Subcutaneous adipose tissue (tissue), 4 donors: ENCODE data around the gene MUC5AC. TPM values are rescaled to one million over a fixed set of nuclear protein-coding genes. Genes with fewer than 3 reads are reported as not detected.

Experiments
- CTCF ChIP-seq: fragments of 450-650 bp; IDR thresholded peaks from one replicate; pipeline ENCODE4 v1.5.1; 2016; ENCODE audit warnings: low read depth, mild to moderate bottlenecking, control low read depth, antibody characterized with exemption, moderate library complexity
- total RNA-seq, 4 donors: library from RNA; depleted of rRNA; stranded (reverse); fragments of >200 nt; gene quantifications; one replicate each; pipeline ENCODE4 v1.1.0, GENCODE V29; 2016

Gene MUC5AC
- total RNA-seq, 4 donors from 2014 or later: not detected

GRCh38 chr11:1119604-1120146 is 38.1 kb upstream of the MUC5AC start:
- TF ChIP-seq CTCF: no peak

- TF ChIP-seq CTCF: no peak
Measured at GRCh38 chr11:1120532-1121330, 37.0 kb upstream of the MUC5AC start.

GRCh38 chr11:1121331-1121812 is 36.4 kb upstream of the MUC5AC start:
- no peak for TF ChIP-seq CTCF

GRCh38 chr11:1121813-1122663 is 35.7 kb upstream of the MUC5AC start:
- TF ChIP-seq CTCF: no peak

GRCh38 chr11:1122664-1123002 is 35.1 kb upstream of the MUC5AC start:
- TF ChIP-seq CTCF: no peak

- no peak for TF ChIP-seq CTCF
Measured at GRCh38 chr11:1123970-1124369, 33.8 kb upstream of the MUC5AC start.

GRCh38 chr11:1125803-1126202 is 31.9 kb upstream of the MUC5AC start:
- no peak for TF ChIP-seq CTCF
